K562 (cell line): ENCODE results near the gene MRPL28.
A peak's percentile ranks its signal among the peaks of the same experiment; 100 is the strongest.

ENCODE experiments used
- BRD9 ChIP-seq: fragments of 450-650 bp; IDR thresholded peaks from 2 replicates; pipeline ENCODE4 v1.6.1; 2018; ENCODE audit warnings: low read depth; ENCODE audit not compliant: partially characterized antibody
- KDM2B ChIP-seq: fragments of 250-450 bp; sonication (Bioruptor Pico); IDR thresholded peaks from 2 replicates; pipeline ENCODE4 v1.8.0; 2021; ENCODE audit warnings: mild to moderate bottlenecking, moderate library complexity
- MYNN ChIP-seq, 2 experiments: sonication (generic); formaldehyde crosslinking in 1 of 2; IDR thresholded peaks; 2 replicates each; pipeline versions ENCODE4 v1.5.0 to v1.6.1; 2016 to 2020; ENCODE audit warnings: antibody characterized with exemption in 1 of 2, missing genetic modification reagents in 1 of 2
- POLR2AphosphoS5 ChIP-seq: IDR thresholded peaks from 2 replicates; pipeline ENCODE4 v1.6.1; 2011; ENCODE audit warnings: mild to moderate bottlenecking, low read depth, low read length, moderate library complexity; ENCODE audit not compliant: control insufficient read depth, insufficient read depth
- RNF2 ChIP-seq: sonication (generic); IDR thresholded peaks from 2 replicates; pipeline ENCODE4 v1.6.1; 2016
- SREBF2 ChIP-seq: sonication (generic); formaldehyde crosslinking; IDR thresholded peaks from 2 replicates; pipeline ENCODE4 v1.4.0; 2020; ENCODE audit warnings: mild to moderate bottlenecking, missing genetic modification reagents
- ZBTB7A ChIP-seq: IDR thresholded peaks from 2 replicates; pipeline ENCODE4 v1.6.1; 2011; ENCODE audit warnings: low read depth, mild to moderate bottlenecking, low read length, moderate library complexity, borderline replicate concordance; ENCODE audit not compliant: control insufficient read depth
- ZNF780A ChIP-seq: fragments of 250-450 bp; sonication (Bioruptor Pico); IDR thresholded peaks from 2 replicates; pipeline ENCODE4 v1.5.0; 2021; ENCODE audit warnings: mild to moderate bottlenecking
- TF ChIP-seq, protein P1 (sequence below): sonication (generic); formaldehyde crosslinking; IDR thresholded peaks from 2 replicates; pipeline ENCODE4 v1.8.0; 2022; ENCODE audit warnings: mild to moderate bottlenecking, missing genetic modification reagents
- TF ChIP-seq, protein P2 (sequence below), 3 experiments: IDR thresholded peaks in 2 of 3; conservative IDR thresholded peaks in 1 of 3; 2 replicates each; pipeline ENCODE4 v1.5.1; 2011 to 2012; ENCODE audit warnings: low read length in 3 of 3, mild to moderate bottlenecking in 3 of 3, control low read depth in 2 of 3, improper control_type of control experiment in 1 of 3, inconsistent platforms in 1 of 3, low read depth in 1 of 3, mixed read lengths in 1 of 3, moderate library complexity in 1 of 3; ENCODE audit not compliant: insufficient read depth in 2 of 3

DNA sequence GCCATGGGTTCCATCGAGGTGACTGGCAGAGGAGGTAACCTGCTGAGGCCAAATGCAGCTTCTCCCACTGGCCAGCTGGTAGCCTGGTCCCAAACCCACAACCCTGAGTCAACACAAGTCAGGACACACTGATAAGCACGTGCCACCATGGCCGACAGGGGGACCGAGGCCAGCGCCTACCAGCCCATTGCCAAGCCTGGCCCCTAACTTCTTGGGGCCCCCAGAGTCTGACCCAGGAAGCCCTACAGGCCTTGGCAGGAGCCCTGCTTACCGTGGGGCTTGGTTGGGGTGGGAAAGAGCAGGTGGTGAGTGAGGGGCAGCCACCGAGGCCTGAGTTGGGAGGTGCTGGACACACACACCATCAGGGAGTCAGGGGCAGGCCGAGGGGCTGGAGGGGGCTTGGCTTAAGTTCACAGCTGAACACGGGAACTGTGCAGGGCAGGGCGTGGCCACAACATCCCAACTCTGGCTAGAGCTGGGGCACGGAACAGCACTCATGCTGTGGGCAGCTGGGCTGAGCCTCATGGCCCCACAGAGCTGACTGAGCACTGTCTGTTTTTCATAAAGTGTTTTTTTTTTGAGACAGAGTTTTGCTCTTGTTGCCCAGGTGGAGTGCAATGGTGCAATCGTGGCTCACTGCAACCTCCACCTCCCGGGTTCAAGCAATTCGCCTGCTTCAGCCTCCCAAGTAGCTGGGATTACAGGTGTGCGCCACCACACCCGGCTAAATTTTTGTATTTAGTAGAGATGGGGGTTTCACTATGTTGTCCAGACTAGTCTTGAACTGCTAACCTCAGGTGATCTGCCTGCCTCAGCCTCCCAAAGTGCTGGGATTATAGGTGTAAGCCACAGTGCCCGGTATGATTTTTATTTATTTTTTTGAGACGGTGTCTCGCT is 5.5 kb downstream of the MRPL28 start:
- no peak for TF ChIP-seq BRD9
- TF ChIP-seq, protein P1, sequence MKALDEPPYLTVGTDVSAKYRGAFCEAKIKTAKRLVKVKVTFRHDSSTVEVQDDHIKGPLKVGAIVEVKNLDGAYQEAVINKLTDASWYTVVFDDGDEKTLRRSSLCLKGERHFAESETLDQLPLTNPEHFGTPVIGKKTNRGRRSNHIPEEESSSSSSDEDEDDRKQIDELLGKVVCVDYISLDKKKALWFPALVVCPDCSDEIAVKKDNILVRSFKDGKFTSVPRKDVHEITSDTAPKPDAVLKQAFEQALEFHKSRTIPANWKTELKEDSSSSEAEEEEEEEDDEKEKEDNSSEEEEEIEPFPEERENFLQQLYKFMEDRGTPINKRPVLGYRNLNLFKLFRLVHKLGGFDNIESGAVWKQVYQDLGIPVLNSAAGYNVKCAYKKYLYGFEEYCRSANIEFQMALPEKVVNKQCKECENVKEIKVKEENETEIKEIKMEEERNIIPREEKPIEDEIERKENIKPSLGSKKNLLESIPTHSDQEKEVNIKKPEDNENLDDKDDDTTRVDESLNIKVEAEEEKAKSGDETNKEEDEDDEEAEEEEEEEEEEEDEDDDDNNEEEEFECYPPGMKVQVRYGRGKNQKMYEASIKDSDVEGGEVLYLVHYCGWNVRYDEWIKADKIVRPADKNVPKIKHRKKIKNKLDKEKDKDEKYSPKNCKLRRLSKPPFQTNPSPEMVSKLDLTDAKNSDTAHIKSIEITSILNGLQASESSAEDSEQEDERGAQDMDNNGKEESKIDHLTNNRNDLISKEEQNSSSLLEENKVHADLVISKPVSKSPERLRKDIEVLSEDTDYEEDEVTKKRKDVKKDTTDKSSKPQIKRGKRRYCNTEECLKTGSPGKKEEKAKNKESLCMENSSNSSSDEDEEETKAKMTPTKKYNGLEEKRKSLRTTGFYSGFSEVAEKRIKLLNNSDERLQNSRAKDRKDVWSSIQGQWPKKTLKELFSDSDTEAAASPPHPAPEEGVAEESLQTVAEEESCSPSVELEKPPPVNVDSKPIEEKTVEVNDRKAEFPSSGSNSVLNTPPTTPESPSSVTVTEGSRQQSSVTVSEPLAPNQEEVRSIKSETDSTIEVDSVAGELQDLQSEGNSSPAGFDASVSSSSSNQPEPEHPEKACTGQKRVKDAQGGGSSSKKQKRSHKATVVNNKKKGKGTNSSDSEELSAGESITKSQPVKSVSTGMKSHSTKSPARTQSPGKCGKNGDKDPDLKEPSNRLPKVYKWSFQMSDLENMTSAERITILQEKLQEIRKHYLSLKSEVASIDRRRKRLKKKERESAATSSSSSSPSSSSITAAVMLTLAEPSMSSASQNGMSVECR (CRISPR knock-in tag): no peak
- no peak for TF ChIP-seq POLR2AphosphoS5
- no peak for TF ChIP-seq ZNF780A (CRISPR knock-in tag)
- TF ChIP-seq MYNN (IDR thresholded peaks at IDR 0.05): no peak
- TF ChIP-seq MYNN (CRISPR knock-in tag; IDR thresholded peaks at IDR 0.05): no peak
- no peak for TF ChIP-seq SREBF2 (CRISPR knock-in tag)
- no peak for TF ChIP-seq RNF2
- TF ChIP-seq, protein P2, sequence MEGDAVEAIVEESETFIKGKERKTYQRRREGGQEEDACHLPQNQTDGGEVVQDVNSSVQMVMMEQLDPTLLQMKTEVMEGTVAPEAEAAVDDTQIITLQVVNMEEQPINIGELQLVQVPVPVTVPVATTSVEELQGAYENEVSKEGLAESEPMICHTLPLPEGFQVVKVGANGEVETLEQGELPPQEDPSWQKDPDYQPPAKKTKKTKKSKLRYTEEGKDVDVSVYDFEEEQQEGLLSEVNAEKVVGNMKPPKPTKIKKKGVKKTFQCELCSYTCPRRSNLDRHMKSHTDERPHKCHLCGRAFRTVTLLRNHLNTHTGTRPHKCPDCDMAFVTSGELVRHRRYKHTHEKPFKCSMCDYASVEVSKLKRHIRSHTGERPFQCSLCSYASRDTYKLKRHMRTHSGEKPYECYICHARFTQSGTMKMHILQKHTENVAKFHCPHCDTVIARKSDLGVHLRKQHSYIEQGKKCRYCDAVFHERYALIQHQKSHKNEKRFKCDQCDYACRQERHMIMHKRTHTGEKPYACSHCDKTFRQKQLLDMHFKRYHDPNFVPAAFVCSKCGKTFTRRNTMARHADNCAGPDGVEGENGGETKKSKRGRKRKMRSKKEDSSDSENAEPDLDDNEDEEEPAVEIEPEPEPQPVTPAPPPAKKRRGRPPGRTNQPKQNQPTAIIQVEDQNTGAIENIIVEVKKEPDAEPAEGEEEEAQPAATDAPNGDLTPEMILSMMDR (IDR thresholded peaks at IDR 0.05 in 2 of 3, conservative IDR thresholded peaks at IDR 0.05 in 1 of 3; ENCODE audit: insufficient read depth in 2 of 3, low read depth in 1 of 3, low read length in 3 of 3): 0 out of 6 replicates have a peak, but pooled peaks of 1 of the 3 experiments have one; percentile 14
- no peak for TF ChIP-seq KDM2B (CRISPR knock-in tag)
- TF ChIP-seq ZBTB7A: no peak
